OCI-LY1 (cell line): ENCODE measurements around the gene RFTN1.

Experiments used
- CTCF ChIP-seq: fragments of 200-600 bp; sonication (generic), shearing (Covaris generic); IDR thresholded peaks from 2 replicates; pipeline ENCODE4 v1.5.1; 2017; ENCODE audit warnings: mild to moderate bottlenecking, antibody characterized with exemption, low read length, moderate library complexity, mixed read lengths
- EZH2 ChIP-seq: fragments of 200-600 bp; sonication (generic), shearing (Covaris generic); IDR thresholded peaks from 2 replicates; pipeline ENCODE4 v1.8.0; 2017; ENCODE audit warnings: borderline replicate concordance, mixed run types, mild to moderate bottlenecking, antibody characterized with exemption, low read length, moderate library complexity, mixed read lengths

- no peak for TF ChIP-seq CTCF
- no peak for TF ChIP-seq EZH2
Measured at GRCh38 chr3:16485395-16485992, 28.0 kb downstream of the RFTN1 start.
